ENCODE measurements around the gene RANBP10.
"Not testable (repeated sequence)": the region's sequence is repeated elsewhere in the genome, so short reads cannot be mapped to it uniquely, and the experiment has no call there.

Gene RANBP10

GRCh38 chr16:67764158-67764667, 42.1 kb downstream of the RANBP10 start:
- peaks cover 0 to 6% of the 10 kb centered on the region in 2 donors for H3K4me1 ChIP-seq (ENCODE audit: control insufficient read depth in 2 of 2, insufficient read depth in 2 of 2, low read length in 2 of 2)
- no peak overlapping the region for H3K4me3 ChIP-seq (ENCODE audit: low read length in 2 of 2)
- H3K27me3 ChIP-seq (ENCODE audit: control insufficient read depth in 2 of 2, insufficient read depth in 2 of 2, low read length in 2 of 2), result no peaks in the 10 kb centered on the region
- no peaks in the 10 kb centered on the region for H3K9me3 ChIP-seq (ENCODE audit: control insufficient read depth in 2 of 2, low read length in 2 of 2)
- peaks cover 0 to 15% of the 10 kb centered on the region in 2 donors for H3K36me3 ChIP-seq (ENCODE audit: control insufficient read depth in 2 of 2, insufficient read depth in 2 of 2, low read length in 2 of 2)
- no peak overlapping the region for H3K27ac ChIP-seq (ENCODE audit: low read depth in 2 of 2, low read length in 2 of 2)
- H3K9ac ChIP-seq (ENCODE audit: low read depth in 1 of 2, low read length in 2 of 2), result no peak overlapping the region

GRCh38 chr16:67763066-67763465, 43.3 kb downstream of the RANBP10 start:
- H3K9me3 ChIP-seq (ENCODE audit: control insufficient read depth in 2 of 2, low read length in 2 of 2), result no peaks in the 10 kb centered on the region
- H3K4me1 ChIP-seq (ENCODE audit: control insufficient read depth in 2 of 2, insufficient read depth in 2 of 2, low read length in 2 of 2), result peaks cover 0 to 6% of the 10 kb centered on the region in 2 donors
- no peak overlapping the region for H3K4me3 ChIP-seq (ENCODE audit: low read length in 2 of 2)
- H3K27me3 ChIP-seq (ENCODE audit: control insufficient read depth in 2 of 2, insufficient read depth in 2 of 2, low read length in 2 of 2), result no peaks in the 10 kb centered on the region
- no peak overlapping the region for H3K9ac ChIP-seq (ENCODE audit: low read depth in 1 of 2, low read length in 2 of 2)
- no peak overlapping the region for H3K27ac ChIP-seq (ENCODE audit: low read depth in 2 of 2, low read length in 2 of 2)
- H3K36me3 ChIP-seq (ENCODE audit: control insufficient read depth in 2 of 2, insufficient read depth in 2 of 2, low read length in 2 of 2), result peaks cover 3 to 19% of the 10 kb centered on the region in 2 donors

- no peak overlapping the region for H3K9ac ChIP-seq (ENCODE audit: low read depth in 1 of 2, low read length in 2 of 2)
- H3K27ac ChIP-seq (ENCODE audit: low read depth in 2 of 2, low read length in 2 of 2), result no peak overlapping the region
- H3K27me3 ChIP-seq (ENCODE audit: control insufficient read depth in 2 of 2, insufficient read depth in 2 of 2, low read length in 2 of 2), result no peaks in the 10 kb centered on the region
- peaks cover 0 to 6% of the 10 kb centered on the region in 2 donors for H3K4me1 ChIP-seq (ENCODE audit: control insufficient read depth in 2 of 2, insufficient read depth in 2 of 2, low read length in 2 of 2)
- H3K9me3 ChIP-seq (ENCODE audit: control insufficient read depth in 2 of 2, low read length in 2 of 2), result no peaks in the 10 kb centered on the region
- peaks cover 3 to 21% of the 10 kb centered on the region in 2 donors for H3K36me3 ChIP-seq (ENCODE audit: control insufficient read depth in 2 of 2, insufficient read depth in 2 of 2, low read length in 2 of 2)
- no peak overlapping the region for H3K4me3 ChIP-seq (ENCODE audit: low read length in 2 of 2)
Measured at GRCh38 chr16:67762385-67762784, 44.0 kb downstream of the RANBP10 start.

- H3K36me3 ChIP-seq (ENCODE audit: control insufficient read depth in 2 of 2, insufficient read depth in 2 of 2, low read length in 2 of 2), result peaks cover 3 to 24% of the 10 kb centered on the region in 2 donors
Measured at GRCh38 chr16:67761924-67762323, 44.4 kb downstream of the RANBP10 start.

GRCh38 chr16:67760956-67761230, 45.5 kb downstream of the RANBP10 start:
- Histone ChIP-seq H3K36me3 (ENCODE audit: control insufficient read depth in 2 of 2, insufficient read depth in 2 of 2, low read length in 2 of 2) (peaks cover 3 to 22% of the 10 kb centered on the region in 2 donors), H3K27me3 (ENCODE audit: control insufficient read depth in 2 of 2, insufficient read depth in 2 of 2, low read length in 2 of 2) (no peaks in the 10 kb centered on the region), H3K9ac (ENCODE audit: low read depth in 1 of 2, low read length in 2 of 2) (no peak overlapping the region), H3K27ac (ENCODE audit: low read depth in 2 of 2, low read length in 2 of 2) (no peak overlapping the region), H3K4me1 (ENCODE audit: control insufficient read depth in 2 of 2, insufficient read depth in 2 of 2, low read length in 2 of 2) (peaks cover 0 to 6% of the 10 kb centered on the region in 2 donors), H3K9me3 (ENCODE audit: control insufficient read depth in 2 of 2, low read length in 2 of 2) (no peaks in the 10 kb centered on the region), H3K4me3 (ENCODE audit: low read length in 2 of 2) (no peak overlapping the region)

More at GRCh38 chr16:67761924-67762323, 44.4 kb downstream of the RANBP10 start:
- no peak overlapping the region for H3K9ac ChIP-seq (ENCODE audit: low read depth in 1 of 2, low read length in 2 of 2)
- H3K4me3 ChIP-seq (ENCODE audit: low read length in 2 of 2), result no peak overlapping the region
- no peak overlapping the region for H3K27ac ChIP-seq (ENCODE audit: low read depth in 2 of 2, low read length in 2 of 2)
- H3K9me3 ChIP-seq (ENCODE audit: control insufficient read depth in 2 of 2, low read length in 2 of 2), result no peaks in the 10 kb centered on the region
- no peaks in the 10 kb centered on the region for H3K27me3 ChIP-seq (ENCODE audit: control insufficient read depth in 2 of 2, insufficient read depth in 2 of 2, low read length in 2 of 2)
- H3K4me1 ChIP-seq (ENCODE audit: control insufficient read depth in 2 of 2, insufficient read depth in 2 of 2, low read length in 2 of 2), result peaks cover 0 to 6% of the 10 kb centered on the region in 2 donors

GRCh38 chr16:67760206-67760955, 46.0 kb downstream of the RANBP10 start:
- Histone ChIP-seq H3K9ac (ENCODE audit: low read depth in 1 of 2, low read length in 2 of 2) (no peak overlapping the region), H3K36me3 (ENCODE audit: control insufficient read depth in 2 of 2, insufficient read depth in 2 of 2, low read length in 2 of 2) (peaks cover 3 to 22% of the 10 kb centered on the region in 2 donors), H3K27ac (ENCODE audit: low read depth in 2 of 2, low read length in 2 of 2) (no peak overlapping the region), H3K9me3 (ENCODE audit: control insufficient read depth in 2 of 2, low read length in 2 of 2) (no peaks in the 10 kb centered on the region), H3K4me3 (ENCODE audit: low read length in 2 of 2) (no peak overlapping the region), H3K27me3 (ENCODE audit: control insufficient read depth in 2 of 2, insufficient read depth in 2 of 2, low read length in 2 of 2) (no peaks in the 10 kb centered on the region), H3K4me1 (ENCODE audit: control insufficient read depth in 2 of 2, insufficient read depth in 2 of 2, low read length in 2 of 2) (peaks cover 0 to 6% of the 10 kb centered on the region in 2 donors)

- H3K9me3 ChIP-seq (ENCODE audit: control insufficient read depth in 2 of 2, low read length in 2 of 2), result no peaks in the 10 kb centered on the region
- no peak overlapping the region for H3K9ac ChIP-seq (ENCODE audit: low read depth in 1 of 2, low read length in 2 of 2)
- no peak overlapping the region for H3K4me3 ChIP-seq (ENCODE audit: low read length in 2 of 2)
- peaks cover 8 to 22% of the 10 kb centered on the region in 2 donors for H3K36me3 ChIP-seq (ENCODE audit: control insufficient read depth in 2 of 2, insufficient read depth in 2 of 2, low read length in 2 of 2)
- peaks cover 0 to 6% of the 10 kb centered on the region in 2 donors for H3K4me1 ChIP-seq (ENCODE audit: control insufficient read depth in 2 of 2, insufficient read depth in 2 of 2, low read length in 2 of 2)
- H3K27me3 ChIP-seq (ENCODE audit: control insufficient read depth in 2 of 2, insufficient read depth in 2 of 2, low read length in 2 of 2), result no peaks in the 10 kb centered on the region
- no peak overlapping the region for H3K27ac ChIP-seq (ENCODE audit: low read depth in 2 of 2, low read length in 2 of 2)
Measured at GRCh38 chr16:67758966-67759365, 47.4 kb downstream of the RANBP10 start.

GRCh38 chr16:67758006-67758405, 48.4 kb downstream of the RANBP10 start:
- H3K27me3 ChIP-seq (ENCODE audit: control insufficient read depth in 2 of 2, insufficient read depth in 2 of 2, low read length in 2 of 2), result no peaks in the 10 kb centered on the region
- H3K4me3 ChIP-seq (ENCODE audit: low read length in 2 of 2), result no peak overlapping the region
- H3K27ac ChIP-seq (ENCODE audit: low read depth in 2 of 2, low read length in 2 of 2), result no peak overlapping the region
- H3K9me3 ChIP-seq (ENCODE audit: control insufficient read depth in 2 of 2, low read length in 2 of 2), result no peaks in the 10 kb centered on the region
- H3K4me1 ChIP-seq (ENCODE audit: control insufficient read depth in 2 of 2, insufficient read depth in 2 of 2, low read length in 2 of 2), result peaks cover 0 to 6% of the 10 kb centered on the region in 2 donors
- peaks cover 8 to 16% of the 10 kb centered on the region in 2 donors for H3K36me3 ChIP-seq (ENCODE audit: control insufficient read depth in 2 of 2, insufficient read depth in 2 of 2, low read length in 2 of 2)
- no peak overlapping the region for H3K9ac ChIP-seq (ENCODE audit: low read depth in 1 of 2, low read length in 2 of 2)

GRCh38 chr16:67752641-67753040, 53.7 kb downstream of the RANBP10 start:
- H3K9ac ChIP-seq (ENCODE audit: low read depth in 1 of 2, low read length in 2 of 2), result no peak overlapping the region
- H3K27me3 ChIP-seq (ENCODE audit: control insufficient read depth in 2 of 2, insufficient read depth in 2 of 2, low read length in 2 of 2), result no peaks in the 10 kb centered on the region
- no peak overlapping the region for H3K4me3 ChIP-seq (ENCODE audit: low read length in 2 of 2)
- H3K9me3 ChIP-seq (ENCODE audit: control insufficient read depth in 2 of 2, low read length in 2 of 2), result no peaks in the 10 kb centered on the region
- peaks cover 5% of the 10 kb centered on the region in 2 donors for H3K36me3 ChIP-seq (ENCODE audit: control insufficient read depth in 2 of 2, insufficient read depth in 2 of 2, low read length in 2 of 2)
- H3K27ac ChIP-seq (ENCODE audit: low read depth in 2 of 2, low read length in 2 of 2), result no peak overlapping the region
- peaks cover 0 to 3% of the 10 kb centered on the region in 2 donors for H3K4me1 ChIP-seq (ENCODE audit: control insufficient read depth in 2 of 2, insufficient read depth in 2 of 2, low read length in 2 of 2)

GRCh38 chr16:67751331-67751730, 55.0 kb downstream of the RANBP10 start:
- not testable (repeated sequence) for H3K27me3 ChIP-seq (ENCODE audit: control insufficient read depth in 2 of 2, insufficient read depth in 2 of 2, low read length in 2 of 2); H3K4me3 ChIP-seq (ENCODE audit: low read length in 2 of 2); H3K9ac ChIP-seq (ENCODE audit: low read depth in 1 of 2, low read length in 2 of 2); H3K36me3 ChIP-seq (ENCODE audit: control insufficient read depth in 2 of 2, insufficient read depth in 2 of 2, low read length in 2 of 2); H3K27ac ChIP-seq (ENCODE audit: low read depth in 2 of 2, low read length in 2 of 2); H3K4me1 ChIP-seq (ENCODE audit: control insufficient read depth in 2 of 2, insufficient read depth in 2 of 2, low read length in 2 of 2); H3K9me3 ChIP-seq (ENCODE audit: control insufficient read depth in 2 of 2, low read length in 2 of 2)
